ENCODE data around the gene RNASE11. TPM values are rescaled to one million over a fixed set of nuclear protein-coding genes. Genes with fewer than 3 reads are reported as not detected.

The RNASE11 gene
- total RNA-seq, 1 experiment from 2014 or later = not detected

- no peak for DNase-seq
- peak overlapping the region in 1 of 2 experiments; percentile 35; a peak in 3 of 5 replicates for H3K4me3 Mint-ChIP-seq
Observed at GRCh38 chr14:20559461-20559904, 28.3 kb downstream of the RNASE11 start.

More at GRCh38 chr14:20559461-20559904, 28.3 kb downstream of the RNASE11 start:
- Histone ChIP-seq H2BK120ac (ENCODE audit: low read depth, low read length, poor library complexity, severe bottlenecking) (no peak overlapping the region), H3K27ac (ENCODE audit: insufficient read length, low read depth, low read length) (peak overlapping the region; percentile 20), H3K23ac (ENCODE audit: insufficient read length, low read depth, low read length) (no peak overlapping the region), H2AFZ (ENCODE audit: low read length) (no peak overlapping the region), H4K20me1 (ENCODE audit: control insufficient read depth, insufficient read depth, insufficient read length) (no peaks in the 10 kb centered on the region), H4K91ac (ENCODE audit: insufficient read length, low read depth, low read length) (no peak overlapping the region), H3T11ph (ENCODE audit: low read length) (no peak overlapping the region), H4K8ac (replicated peaks; ENCODE audit: insufficient read length, low read depth, low read length) (no peak overlapping the region), H2AK5ac (ENCODE audit: insufficient read length, low read length) (no peak overlapping the region), H3K56ac (ENCODE audit: insufficient read length, low read depth, low read length) (no peak overlapping the region), H3K14ac (ENCODE audit: insufficient read depth, low read length) (no peak overlapping the region), H3K4me1 (ENCODE audit: insufficient read depth, low read length) (peaks cover 8% of the 10 kb centered on the region; the same call in 1 of the 2 replicates), H3K23me2 (ENCODE audit: insufficient read length, low read depth, low read length, poor library complexity, severe bottlenecking) (no peaks in the 10 kb centered on the region), H2BK15ac (ENCODE audit: low read depth, low read length) (no peak overlapping the region), H3K9ac (ENCODE audit: extremely low read depth, insufficient read length, low read length) (no peak overlapping the region), H2BK12ac (ENCODE audit: insufficient read length, low read depth, low read length) (no peak overlapping the region), H2BK20ac (ENCODE audit: low read depth, low read length, poor library complexity, severe bottlenecking) (no peak overlapping the region), H2BK5ac (ENCODE audit: insufficient read length, low read length) (no peak overlapping the region), H3K18ac (ENCODE audit: insufficient read length, low read depth, low read length) (no peak overlapping the region), H3K79me1 (ENCODE audit: insufficient read depth, low read depth, low read length, poor library complexity, severe bottlenecking) (no peaks in the 10 kb centered on the region), H3K4me2 (ENCODE audit: insufficient read depth, insufficient read length, low read length) (peak overlapping the region; percentile 31), H4K5ac (ENCODE audit: insufficient read length, low read depth, low read length) (no peak overlapping the region), H3K9me3 (ENCODE audit: control insufficient read depth, low read depth, low read length) (no peaks in the 10 kb centered on the region), H3K27me3 (ENCODE audit: insufficient read depth, low read length) (no peaks in the 10 kb centered on the region), H3K79me2 (ENCODE audit: insufficient read depth, low read length) (no peaks in the 10 kb centered on the region), H3K4ac (ENCODE audit: low read depth, low read length) (no peak overlapping the region)
- no peaks in the 10 kb centered on the region for H3K9me3 Mint-ChIP-seq
- TF ChIP-seq CTCF (conservative IDR thresholded peaks at IDR 0.05) = no peak
- H3K27ac Mint-ChIP-seq = peak overlapping the region; percentile 73 to 96 (median 94)
- peaks cover 43 to 52% of the 10 kb centered on the region in 2 experiments for H3K4me1 Mint-ChIP-seq
- WGBS (ENCODE audit: extremely low coverage, insufficient read length, low lambda C conversion rate) = no CpG with 5 or more reads among the region's 2 CpGs
- H3K36me3 Mint-ChIP-seq (ENCODE audit: insufficient read depth in 1 of 3, low read depth in 3 of 3) = no peaks in the 10 kb centered on the region
- H3K27me3 Mint-ChIP-seq (ENCODE audit: low read depth) = no peaks in the 10 kb centered on the region
